Fibroblast of lung (primary cell): ENCODE data around the gene RIOK3.

Experiments used
- CTCF ChIP-seq, 2 donors: IDR thresholded peaks in 1 of 2; conservative IDR thresholded peaks in 1 of 2; 1 replicate in 1 of 2; 2 replicates in 1 of 2; pipeline ENCODE4 v1.5.1; 2011 to 2012; ENCODE audit warnings: low read length in 2 of 2, control low read depth in 1 of 2, inconsistent platforms in 1 of 2, low read depth in 1 of 2, mild to moderate bottlenecking in 1 of 2
- EZH2 ChIP-seq: IDR thresholded peaks from 2 replicates; pipeline ENCODE4 v1.5.1; 2012; ENCODE audit warnings: low read length, control low read depth, mild to moderate bottlenecking; ENCODE audit errors: missing control alignments

- TF ChIP-seq CTCF (conservative IDR thresholded peaks at IDR 0.05 in 1 of 2, IDR thresholded peaks at IDR 0.05 in 1 of 2; ENCODE audit: low read depth in 1 of 2, low read length in 2 of 2) (no peak), EZH2 (no peak)
Observed at GRCh38 chr18:23529604-23530003, 76.5 kb downstream of the RIOK3 start.
